ENCODE data around the gene KCNAB1.

Gene KCNAB1

DNA sequence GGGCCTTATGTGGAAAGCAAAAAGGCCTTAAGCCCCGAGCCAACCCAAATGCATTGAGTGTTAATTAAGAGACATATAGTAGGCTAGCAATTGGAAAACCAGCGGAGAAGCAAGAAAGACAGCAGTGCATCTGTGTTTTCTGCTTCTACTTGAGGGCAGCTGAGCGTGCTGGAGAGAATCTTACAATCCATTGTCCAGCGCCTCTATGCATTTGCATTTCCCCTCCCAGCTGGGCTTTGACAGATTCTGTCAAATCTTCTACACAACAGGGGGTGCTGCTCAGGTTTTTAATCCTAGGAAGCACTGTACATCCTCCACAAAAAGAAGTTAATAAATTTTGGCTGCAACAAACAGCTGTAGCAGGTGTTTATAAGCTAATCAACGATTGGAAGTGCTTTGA, 410.6 kb downstream of the KCNAB1 start:
- TF ChIP-seq, protein P1, sequence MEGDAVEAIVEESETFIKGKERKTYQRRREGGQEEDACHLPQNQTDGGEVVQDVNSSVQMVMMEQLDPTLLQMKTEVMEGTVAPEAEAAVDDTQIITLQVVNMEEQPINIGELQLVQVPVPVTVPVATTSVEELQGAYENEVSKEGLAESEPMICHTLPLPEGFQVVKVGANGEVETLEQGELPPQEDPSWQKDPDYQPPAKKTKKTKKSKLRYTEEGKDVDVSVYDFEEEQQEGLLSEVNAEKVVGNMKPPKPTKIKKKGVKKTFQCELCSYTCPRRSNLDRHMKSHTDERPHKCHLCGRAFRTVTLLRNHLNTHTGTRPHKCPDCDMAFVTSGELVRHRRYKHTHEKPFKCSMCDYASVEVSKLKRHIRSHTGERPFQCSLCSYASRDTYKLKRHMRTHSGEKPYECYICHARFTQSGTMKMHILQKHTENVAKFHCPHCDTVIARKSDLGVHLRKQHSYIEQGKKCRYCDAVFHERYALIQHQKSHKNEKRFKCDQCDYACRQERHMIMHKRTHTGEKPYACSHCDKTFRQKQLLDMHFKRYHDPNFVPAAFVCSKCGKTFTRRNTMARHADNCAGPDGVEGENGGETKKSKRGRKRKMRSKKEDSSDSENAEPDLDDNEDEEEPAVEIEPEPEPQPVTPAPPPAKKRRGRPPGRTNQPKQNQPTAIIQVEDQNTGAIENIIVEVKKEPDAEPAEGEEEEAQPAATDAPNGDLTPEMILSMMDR (IDR thresholded peaks at IDR 0.05), result no peak

DNA sequence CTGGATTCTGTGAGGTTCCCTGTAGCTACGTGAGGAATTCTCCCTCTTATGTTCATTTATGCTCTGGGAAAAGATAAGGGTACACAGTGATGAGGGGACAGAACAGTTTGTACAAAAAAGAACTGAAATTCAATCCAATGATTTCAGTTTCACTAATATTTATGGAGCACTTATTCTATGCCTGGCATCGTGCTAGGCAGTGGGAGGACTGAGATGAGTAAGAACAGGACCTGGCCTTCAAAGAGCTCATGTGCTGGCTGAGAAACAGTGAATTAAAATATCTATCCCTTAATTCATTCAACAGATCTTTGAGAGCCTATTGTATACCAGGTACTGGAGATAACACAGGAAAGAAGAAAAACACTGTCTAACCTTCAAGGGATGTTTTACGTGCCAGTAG, 412.4 kb downstream of the KCNAB1 start:
- TF ChIP-seq, protein P1 (IDR thresholded peaks at IDR 0.05), result no peak

DNA sequence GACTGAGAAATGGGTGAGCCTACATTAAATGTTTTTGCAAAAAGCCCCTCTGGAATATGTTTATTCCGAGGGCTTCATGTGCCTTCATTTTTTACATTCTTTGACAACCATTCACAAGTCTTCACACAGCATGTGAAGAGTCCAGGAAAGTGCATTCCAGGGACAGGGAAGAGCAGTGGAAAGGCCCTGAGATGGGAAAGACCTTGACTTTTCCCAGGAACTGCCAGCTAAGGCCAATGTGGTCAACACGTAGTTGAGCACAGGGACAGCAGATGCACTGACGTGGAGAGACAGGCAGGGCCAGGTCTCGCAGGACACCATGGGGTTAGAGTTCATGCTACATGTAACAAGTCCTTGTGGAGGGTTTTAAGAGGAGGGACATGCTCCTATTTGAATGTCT, 412.8 kb downstream of the KCNAB1 start:
- TF ChIP-seq, protein P1 (IDR thresholded peaks at IDR 0.05), result no peak

DNA sequence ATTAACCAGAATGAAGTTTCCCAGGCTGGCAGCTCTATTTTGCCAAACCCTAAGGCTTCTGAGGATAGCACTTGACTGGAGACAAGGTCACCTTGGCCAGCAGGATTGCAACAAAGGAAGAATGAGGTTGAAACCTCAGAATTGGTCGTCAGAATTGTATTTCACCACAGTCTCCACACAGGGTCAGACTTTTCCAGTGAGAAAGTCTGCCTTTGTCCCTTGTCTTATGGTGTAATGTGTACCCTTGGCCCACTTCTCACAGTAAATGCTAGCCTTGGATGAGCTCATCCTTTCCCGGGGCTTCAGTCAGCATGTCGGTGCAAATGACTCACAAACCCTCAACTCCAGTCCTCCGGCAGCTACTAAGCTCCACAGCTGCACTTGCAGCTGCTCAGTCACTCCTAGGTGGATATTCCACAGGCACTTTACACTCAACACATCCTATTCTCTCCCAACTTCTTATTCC, 414.8 kb downstream of the KCNAB1 start:
- TF ChIP-seq, protein P1 (IDR thresholded peaks at IDR 0.05), result no peak; the same call in 1 of the 2 replicates

DNA sequence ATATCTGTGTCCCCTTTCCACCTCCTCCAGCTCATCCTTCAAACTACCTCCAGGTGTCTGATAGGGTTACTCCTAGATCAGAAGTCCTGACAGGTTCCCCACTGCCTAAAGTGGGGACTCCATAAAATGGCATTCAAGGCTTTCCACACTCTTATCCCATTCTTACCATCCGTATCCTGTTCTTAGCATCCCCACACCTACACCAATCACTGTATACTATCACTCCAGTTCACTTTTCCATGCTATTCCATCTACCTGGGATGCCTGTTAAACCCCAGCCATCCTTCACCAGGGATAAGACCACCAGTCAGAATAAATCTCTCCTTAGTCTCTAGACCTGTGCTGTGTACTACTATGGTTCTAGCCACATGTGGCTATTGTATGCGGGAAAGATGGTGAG, 415.4 kb downstream of the KCNAB1 start:
- TF ChIP-seq, protein P1 (IDR thresholded peaks at IDR 0.05), result no peak

DNA sequence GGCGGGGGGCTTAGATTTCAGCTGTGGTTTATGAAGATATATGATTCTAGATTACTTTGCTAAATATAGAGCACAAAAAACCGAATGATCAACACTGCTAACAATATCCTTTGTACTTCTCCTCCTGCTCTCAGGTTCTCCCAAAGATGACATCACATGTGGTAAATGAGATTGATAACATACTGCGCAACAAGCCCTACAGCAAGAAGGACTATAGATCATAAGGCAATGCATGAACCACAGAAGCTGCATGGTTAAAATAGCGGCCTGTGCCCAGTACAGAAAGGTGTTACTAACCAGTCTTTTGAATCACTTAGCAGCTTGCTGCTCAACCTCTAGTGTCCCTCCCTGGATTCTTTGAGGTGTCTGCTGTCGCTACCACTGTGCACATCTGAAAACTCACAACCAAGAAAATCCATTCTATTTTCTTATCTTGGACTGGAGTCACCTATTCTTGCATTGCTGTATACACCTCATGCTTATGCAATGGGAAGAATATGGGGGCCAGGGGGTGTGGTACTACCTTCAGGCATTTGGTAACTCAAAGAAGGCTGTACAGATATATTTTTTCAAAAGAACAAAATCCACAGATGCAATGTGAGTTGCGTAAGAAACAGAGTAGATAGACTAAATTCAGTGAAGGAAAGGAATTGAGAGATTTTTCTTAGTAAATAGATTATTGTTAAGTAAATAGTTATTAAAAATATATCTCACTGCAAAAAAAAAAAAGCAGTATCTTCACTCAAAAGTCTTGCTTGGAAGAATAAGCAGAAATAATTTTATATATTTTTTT, 416.3 kb downstream of the KCNAB1 start:
- TF ChIP-seq, protein P1 (IDR thresholded peaks at IDR 0.05), result no peak

DNA sequence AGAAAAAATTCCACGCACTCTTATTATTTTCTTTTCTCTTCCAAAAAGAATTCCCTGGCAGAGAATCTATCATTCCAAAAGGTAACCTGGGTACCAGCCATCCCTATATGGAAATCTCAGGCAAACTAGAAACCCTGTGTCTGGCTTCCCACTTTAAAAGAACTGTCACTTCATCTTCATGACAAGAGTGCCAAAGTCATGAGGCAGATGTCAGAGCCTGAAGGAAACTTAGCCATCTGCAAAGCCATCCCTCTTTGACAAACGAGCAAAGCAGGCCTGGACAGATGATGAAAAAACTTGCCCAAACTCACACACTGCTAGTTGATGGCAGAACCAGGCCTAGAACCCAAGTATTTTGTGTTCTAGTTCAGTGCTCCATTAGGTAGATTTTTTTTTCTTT, 418.7 kb downstream of the KCNAB1 start:
- TF ChIP-seq, protein P1 (IDR thresholded peaks at IDR 0.05), result no peak
